HEK293T (cell line): Measurements from ENCODE around the gene PDE7B.

Experiments
- FOXK2 ChIP-seq: fragments of 450-650 bp; IDR thresholded peaks from 2 replicates; pipeline ENCODE4 v1.6.1; 2016; ENCODE audit warnings: mild to moderate bottlenecking
- L3MBTL2 ChIP-seq: fragments of 450-650 bp; conservative IDR thresholded peaks from 2 replicates; pipeline ENCODE4 v1.6.1; 2016; ENCODE audit warnings: mild to moderate bottlenecking
- LEF1 ChIP-seq: fragments of 450-650 bp; IDR thresholded peaks from 2 replicates; pipeline ENCODE4 v1.6.1; 2017; ENCODE audit warnings: mild to moderate bottlenecking, borderline replicate concordance
- SP1 ChIP-seq: fragments of 450-650 bp; IDR thresholded peaks from 2 replicates; pipeline ENCODE4 v1.6.1; 2017
- SUZ12 ChIP-seq: fragments of 450-650 bp; IDR thresholded peaks from 2 replicates; pipeline ENCODE4 v1.6.1; 2016; ENCODE audit warnings: mild to moderate bottlenecking
- TARDBP ChIP-seq: fragments of 450-650 bp; IDR thresholded peaks from 2 replicates; pipeline ENCODE4 v1.6.1; 2016

- TF ChIP-seq TARDBP = no peak
- peak; percentile 72 for TF ChIP-seq L3MBTL2
- no peak for TF ChIP-seq SUZ12
- no peak for TF ChIP-seq FOXK2
- no peak for TF ChIP-seq SP1
- TF ChIP-seq LEF1 = no peak
Observed at GRCh38 chr6:135877666-135878065, 26.2 kb downstream of the PDE7B start.
